Astrocyte (in vitro differentiated cells and primary cell): ENCODE measurements around the gene DGKH.

ENCODE experiments used
- CTCF ChIP-seq: IDR thresholded peaks from 2 replicates; pipeline ENCODE4 v1.5.1; 2011; ENCODE audit warnings: low read depth, mild to moderate bottlenecking, inconsistent platforms, low read length, moderate library complexity; ENCODE audit not compliant: insufficient read depth
- EZH2 ChIP-seq: IDR thresholded peaks from 2 replicates; pipeline ENCODE4 v1.6.1; 2012; ENCODE audit warnings: mild to moderate bottlenecking, low read length, inconsistent platforms; ENCODE audit not compliant: insufficient read depth

- no peak for TF ChIP-seq CTCF
- no peak for TF ChIP-seq EZH2
Measured at GRCh38 chr13:42271337-42272114, 223.1 kb downstream of the DGKH start.
